GM10266 (cell line): ENCODE results near the gene SEMA3E.

ENCODE experiments used
- DNase-seq: peaks from one replicate; pipeline ENCODE4 v3.0.0; 2012; ENCODE audit errors: extremely low spot score
- CTCF ChIP-seq: IDR thresholded peaks from 2 replicates; pipeline ENCODE4 v1.5.1; 2012; ENCODE audit warnings: mild to moderate bottlenecking, low read depth; ENCODE audit not compliant: control insufficient read depth, insufficient read depth; ENCODE audit errors: missing control alignments

SEMA3E gene

GRCh38 chr7:83648464-83649241 is at the start of gene SEMA3E:
SEMA3E (minus strand) TSS chr7:83649139.
- DNase-seq, result no peak
- TF ChIP-seq CTCF, result no peak

GRCh38 chr7:83697804-83698530 is 49.0 kb upstream of the SEMA3E start:
- TF ChIP-seq CTCF, result no peak

GRCh38 chr7:83696101-83696500 is 47.2 kb upstream of the SEMA3E start:
- no peak for DNase-seq
- TF ChIP-seq CTCF, result no peak

More at GRCh38 chr7:83697804-83698530, 49.0 kb upstream of the SEMA3E start:
- no peak for DNase-seq

- no peak for TF ChIP-seq CTCF
- no peak for DNase-seq
Observed at GRCh38 chr7:83695128-83695960, 46.4 kb upstream of the SEMA3E start.

- no peak for DNase-seq
- no peak for TF ChIP-seq CTCF
Observed at GRCh38 chr7:83693256-83693655, 44.3 kb upstream of the SEMA3E start.

GRCh38 chr7:83691095-83691494 is 42.2 kb upstream of the SEMA3E start:
- no peak for TF ChIP-seq CTCF
- DNase-seq, result no peak

- no peak for TF ChIP-seq CTCF
- DNase-seq, result no peak
Observed at GRCh38 chr7:83689855-83690254, 40.9 kb upstream of the SEMA3E start.
